Measurements from ENCODE around the gene AP1G2. TPM values are rescaled to one million over a fixed set of nuclear protein-coding genes. Genes with fewer than 3 reads are reported as not detected.

AP1G2 gene
- total RNA-seq, 3 donors from 2014 or later: 86.9 to 113 (median 108) TPM

- H3K4me3 Mint-ChIP-seq: no peak overlapping the region
- no peaks in the 10 kb centered on the region for H3K27me3 Mint-ChIP-seq (ENCODE audit: low read depth)
- no peaks in the 10 kb centered on the region for H3K9me3 Mint-ChIP-seq
- H3K36me3 Mint-ChIP-seq (ENCODE audit: insufficient read depth): no peaks in the 10 kb centered on the region
- ATAC-seq (no peak), DNase-seq (no peak)
- H3K4me1 Mint-ChIP-seq (ENCODE audit: low read depth): no peaks in the 10 kb centered on the region
Observed at GRCh38 chr14:23521785-23522640, 45.6 kb downstream of the AP1G2 start.

DNA sequence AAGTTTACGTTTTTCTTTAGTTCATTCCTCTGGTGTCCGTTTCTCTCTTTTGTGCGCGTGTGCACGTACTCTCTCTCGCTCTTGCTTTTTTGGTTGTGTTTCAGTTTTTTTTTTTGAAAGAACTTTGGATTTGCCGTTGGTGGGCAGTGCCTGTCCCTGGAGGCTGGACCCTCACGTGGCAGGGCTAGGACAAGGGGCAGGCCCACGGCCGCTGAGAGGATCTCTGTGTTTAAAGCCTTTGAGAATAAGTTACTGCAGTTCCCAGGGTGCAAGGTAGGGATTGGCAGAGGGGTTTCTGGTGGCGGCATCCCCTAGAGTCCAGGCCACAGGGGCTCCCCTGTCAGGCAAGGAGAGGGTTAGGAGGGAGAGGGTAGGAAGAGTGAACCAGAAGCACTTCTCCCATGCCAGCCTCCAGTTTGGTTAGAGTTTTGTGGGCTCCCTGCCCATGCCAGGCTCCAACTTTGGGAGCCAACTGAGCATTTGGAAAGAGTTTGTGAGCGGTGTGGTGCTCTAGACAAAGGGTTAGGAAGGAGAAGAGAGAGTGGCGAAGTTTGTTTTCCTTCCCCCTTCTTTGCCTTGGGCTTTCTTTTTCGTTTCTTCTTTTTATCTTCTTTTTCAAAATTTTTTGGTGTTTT is 46.6 kb downstream of the AP1G2 start:
- no peak overlapping the region for H3K4me3 Mint-ChIP-seq
- no peak for ATAC-seq

GRCh38 chr14:23518709-23519108 is 48.9 kb downstream of the AP1G2 start:
- ATAC-seq: no peak
- H3K36me3 Mint-ChIP-seq (ENCODE audit: insufficient read depth): peaks cover 2% of the 10 kb centered on the region
- no peaks in the 10 kb centered on the region for H3K27me3 Mint-ChIP-seq (ENCODE audit: low read depth)
- H3K4me1 Mint-ChIP-seq (ENCODE audit: low read depth): no peaks in the 10 kb centered on the region
- no peak overlapping the region for H3K4me3 Mint-ChIP-seq
- DNase-seq: no peak
- H3K9me3 Mint-ChIP-seq: no peaks in the 10 kb centered on the region

More for the DNA sequence above, 46.6 kb downstream of the AP1G2 start:
- no peaks in the 10 kb centered on the region for H3K27me3 Mint-ChIP-seq (ENCODE audit: low read depth)
- H3K9me3 Mint-ChIP-seq: no peaks in the 10 kb centered on the region
- no peaks in the 10 kb centered on the region for H3K4me1 Mint-ChIP-seq (ENCODE audit: low read depth)
- no peak for DNase-seq
- H3K36me3 Mint-ChIP-seq (ENCODE audit: insufficient read depth): no peaks in the 10 kb centered on the region

DNA sequence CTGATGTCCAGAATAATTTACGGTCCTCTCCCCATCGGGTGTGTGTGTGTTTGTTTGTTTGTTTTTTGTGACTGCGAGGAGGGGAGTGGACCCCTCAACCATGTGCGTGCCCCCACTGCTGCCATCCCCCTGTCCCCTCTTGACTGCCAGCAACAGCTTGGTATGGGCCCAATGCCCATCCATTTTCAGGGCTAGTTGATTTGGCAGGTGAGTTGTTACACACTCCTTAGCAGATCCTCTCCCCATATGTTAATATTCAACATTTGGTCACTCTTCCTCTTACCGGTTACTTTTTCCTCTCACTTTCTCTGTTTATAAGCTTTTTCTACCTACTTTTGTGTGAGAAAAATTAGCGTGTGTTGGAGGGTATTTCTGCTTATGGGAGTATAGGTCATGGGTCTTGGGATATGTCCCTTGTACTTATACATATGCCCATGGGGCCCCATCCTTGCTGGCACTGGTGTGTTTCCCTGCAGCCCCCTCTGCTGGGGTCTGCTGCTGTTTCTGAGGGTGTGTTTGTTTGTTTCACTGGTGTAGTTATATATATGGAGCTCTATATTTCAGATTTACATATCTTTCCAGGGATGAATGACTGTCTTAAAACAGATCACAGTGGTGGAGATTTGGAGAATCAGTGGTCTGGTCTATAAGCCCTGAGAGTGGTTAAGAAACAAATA is 49.8 kb downstream of the AP1G2 start:
- ATAC-seq (no peak), DNase-seq (no peak)
- no peaks in the 10 kb centered on the region for H3K27me3 Mint-ChIP-seq (ENCODE audit: low read depth)
- H3K4me1 Mint-ChIP-seq (ENCODE audit: low read depth): no peaks in the 10 kb centered on the region
- no peak overlapping the region for H3K4me3 Mint-ChIP-seq
- H3K36me3 Mint-ChIP-seq (ENCODE audit: insufficient read depth): peaks cover 2% of the 10 kb centered on the region
- H3K9me3 Mint-ChIP-seq: no peaks in the 10 kb centered on the region

DNA sequence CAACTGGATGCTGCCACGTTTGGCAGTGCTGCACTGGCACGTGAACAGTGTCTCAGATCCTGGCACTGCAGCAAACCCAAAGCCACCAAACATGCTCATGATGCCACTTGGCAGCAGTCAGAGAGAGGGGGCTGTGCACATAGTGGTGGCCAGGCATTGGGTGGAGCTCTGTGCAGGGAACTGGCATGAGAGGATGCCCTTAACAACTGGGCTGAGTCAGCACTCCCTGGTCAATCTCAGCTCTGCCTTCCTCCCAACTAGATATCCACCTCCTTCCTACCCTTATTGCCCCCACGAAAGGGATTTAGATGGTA is 53.0 kb downstream of the AP1G2 start:
- no peak for DNase-seq
- Mint-ChIP-seq H3K4me3 (no peak overlapping the region), H3K4me1 (ENCODE audit: low read depth) (peaks cover 6% of the 10 kb centered on the region), H3K9me3 (no peaks in the 10 kb centered on the region), H3K36me3 (ENCODE audit: insufficient read depth) (peaks cover 5% of the 10 kb centered on the region), H3K27me3 (ENCODE audit: low read depth) (no peaks in the 10 kb centered on the region)
- ATAC-seq: no peak

- no peak for DNase-seq
- no peak for ATAC-seq
- Mint-ChIP-seq H3K4me3 (no peak overlapping the region), H3K36me3 (ENCODE audit: insufficient read depth) (peaks cover 7% of the 10 kb centered on the region), H3K9me3 (no peaks in the 10 kb centered on the region), H3K27me3 (ENCODE audit: low read depth) (no peaks in the 10 kb centered on the region), H3K4me1 (ENCODE audit: low read depth) (peaks cover 6% of the 10 kb centered on the region)
Observed at GRCh38 chr14:23513818-23514643, 53.6 kb downstream of the AP1G2 start.

DNA sequence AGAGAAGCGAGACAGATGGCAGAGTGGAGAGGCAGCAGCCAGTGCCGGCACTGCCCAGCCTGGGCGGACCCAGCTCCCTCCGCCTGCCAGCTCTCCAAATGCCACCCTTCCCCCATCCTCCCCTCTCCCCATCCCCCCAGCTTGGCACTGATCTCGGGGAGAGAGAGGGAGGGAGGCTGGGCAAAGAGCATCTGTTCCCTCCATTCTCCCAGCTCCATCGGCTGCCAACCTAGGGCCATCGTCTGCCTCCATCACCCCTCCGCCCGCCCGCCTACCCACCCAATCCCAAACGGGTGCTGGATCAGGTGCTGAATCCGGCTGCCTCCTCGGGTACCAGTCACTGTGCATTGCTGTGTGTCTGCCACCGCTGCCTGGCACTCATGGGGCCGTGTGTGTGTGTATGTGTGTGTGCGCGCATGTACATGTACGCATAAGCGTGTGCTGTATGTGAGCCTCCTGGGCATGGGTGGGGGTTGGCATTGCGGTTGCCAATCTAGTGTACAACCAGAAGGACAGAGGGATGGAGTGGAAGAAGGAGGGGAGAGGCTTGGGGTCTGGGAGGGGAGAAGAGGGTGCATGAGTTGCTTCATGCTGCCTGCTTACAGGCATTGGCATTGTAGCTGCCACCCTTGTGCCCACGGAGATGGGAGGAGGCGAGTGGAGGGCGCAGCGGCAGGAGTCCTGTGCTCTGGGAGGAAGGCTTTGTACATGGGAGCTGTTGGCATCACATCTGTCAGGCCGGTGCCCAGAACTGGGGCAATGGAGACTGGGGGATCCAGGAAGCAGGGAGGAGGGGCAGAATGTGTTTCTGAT is 54.4 kb downstream of the AP1G2 start:
- Mint-ChIP-seq H3K4me1 (ENCODE audit: low read depth) (peaks cover 6% of the 10 kb centered on the region), H3K27me3 (ENCODE audit: low read depth) (no peaks in the 10 kb centered on the region), H3K36me3 (ENCODE audit: insufficient read depth) (peaks cover 7% of the 10 kb centered on the region), H3K9me3 (no peaks in the 10 kb centered on the region), H3K4me3 (no peak overlapping the region)
- ATAC-seq: no peak
- no peak for DNase-seq

GRCh38 chr14:23512156-23512555 is 55.4 kb downstream of the AP1G2 start:
- ATAC-seq (peak; percentile 23 to 38), DNase-seq (no peak)
- Mint-ChIP-seq H3K4me3 (peak overlapping the region; percentile 62), H3K4me1 (ENCODE audit: low read depth) (peaks cover 6% of the 10 kb centered on the region), H3K27me3 (ENCODE audit: low read depth) (no peaks in the 10 kb centered on the region), H3K36me3 (ENCODE audit: insufficient read depth) (peaks cover 7% of the 10 kb centered on the region), H3K9me3 (no peaks in the 10 kb centered on the region)

Other genes with a start within 250 kb of the AP1G2 start
- gene PABPN1, start 246.3 kb downstream of the AP1G2 start, total RNA-seq: 100 to 1,000 TPM; 319 to 339 (median 333) TPM
- 1 to 10 TPM; 2.0 to 2.4 (median 2.3) TPM for gene SLC22A17, start 214.9 kb downstream of the AP1G2 start, total RNA-seq
- under 1 TPM in 2 of 3 donors, not detected in 1; 0.08 TPM for gene EFS, start 202.6 kb downstream of the AP1G2 start, total RNA-seq
- not detected for gene IL25, start 195.0 kb downstream of the AP1G2 start, total RNA-seq
- gene CMTM5, start 190.7 kb downstream of the AP1G2 start, total RNA-seq: not detected
- not detected for gene MYH6, start 159.5 kb downstream of the AP1G2 start, total RNA-seq
- gene MYH7, start 132.1 kb downstream of the AP1G2 start, total RNA-seq: under 1 TPM in 1 of 3 donors, not detected in 2; 0.03 TPM
- 100 to 1,000 TPM; 115 to 120 (median 117) TPM for gene NGDN, start 98.1 kb downstream of the AP1G2 start, total RNA-seq
- 1 to 10 TPM in 2 of 3 donors, under 1 TPM in 1; 0.58 to 1.1 (median 1.1) TPM for gene ZFHX2, start 16.0 kb downstream of the AP1G2 start, total RNA-seq
- gene THTPA, start 11.5 kb downstream of the AP1G2 start, total RNA-seq: 10 to 100 TPM; 17.1 to 18.8 (median 17.6) TPM
- gene JPH4, start 11.0 kb upstream of the AP1G2 start, total RNA-seq: under 1 TPM; 0.11 to 0.27 (median 0.13) TPM
- 1 to 10 TPM; 1.4 to 3.2 (median 1.7) TPM for gene DHRS2, start 68.6 kb upstream of the AP1G2 start, total RNA-seq